ENCODE measurements around the gene IL17B.

- no peak for TF ChIP-seq POLR2A (IDR thresholded peaks at IDR 0.05)
- TF ChIP-seq CTCF (IDR thresholded peaks at IDR 0.05): no peak
Measured at GRCh38 chr5:149427374-149427773, 48.3 kb upstream of the IL17B start.

All from breast epithelium (tissue), 3 donors.